ENCODE measurements around the gene FNDC11. TPM values are rescaled to one million over a fixed set of nuclear protein-coding genes. Genes with fewer than 3 reads are reported as not detected.

The FNDC11 gene
- total RNA-seq, 2 experiments from 2014 or later: 0.10 TPM; not detected in 1

GRCh38 chr20:63560856-63561609, 7.1 kb downstream of the FNDC11 start:
- no peak overlapping the region for H3K4me3 Mint-ChIP-seq
- CTCF ChIA-PET: interaction anchor here (1.1 kb wide), 1 partner anchor 13 kb away, joined by 3 read pairs; the partner anchor contains the start of gene HELZ2
- peaks cover 4% of the 10 kb centered on the region for H3K36me3 Mint-ChIP-seq (ENCODE audit: low read depth)
- no peaks in the 10 kb centered on the region for H3K9me3 Mint-ChIP-seq
- intact Hi-C loops (cut with micrococcal nuclease): no loop called here
- H3K4me1 Mint-ChIP-seq (ENCODE audit: low read depth): no peaks in the 10 kb centered on the region
- no peak overlapping the region for H3K27ac Mint-ChIP-seq
- no peak for DNase-seq
- H3K27me3 Mint-ChIP-seq (ENCODE audit: low read depth): no peaks in the 10 kb centered on the region

- Mint-ChIP-seq H3K4me3 (no peak overlapping the region), H3K9me3 (no peaks in the 10 kb centered on the region), H3K4me1 (ENCODE audit: low read depth) (no peaks in the 10 kb centered on the region), H3K27ac (no peak overlapping the region), H3K27me3 (ENCODE audit: low read depth) (no peaks in the 10 kb centered on the region), H3K36me3 (ENCODE audit: low read depth) (peaks cover 4% of the 10 kb centered on the region)
- intact Hi-C loops (cut with micrococcal nuclease): no loop called here
- CTCF ChIA-PET: interaction anchor here (1.1 kb wide), 1 partner anchor 12 kb away, joined by 3 read pairs; the partner anchor contains the start of gene HELZ2
- no peak for DNase-seq
These were observed 7.9 kb downstream of the FNDC11 start for GRCh38 chr20:63561624-63562396.

GRCh38 chr20:63562461-63563224, 8.7 kb downstream of the FNDC11 start:
- no peak for DNase-seq
- Mint-ChIP-seq H3K27me3 (ENCODE audit: low read depth) (no peaks in the 10 kb centered on the region), H3K27ac (no peak overlapping the region), H3K36me3 (ENCODE audit: low read depth) (peaks cover 4% of the 10 kb centered on the region), H3K4me1 (ENCODE audit: low read depth) (peaks cover 6% of the 10 kb centered on the region), H3K9me3 (no peaks in the 10 kb centered on the region), H3K4me3 (no peak overlapping the region)
- intact Hi-C loops (cut with micrococcal nuclease): no loop called here
- CTCF ChIA-PET: interaction anchor here (1.1 kb wide), 1 partner anchor 11 kb away, joined by 3 read pairs; the partner anchor contains the start of gene HELZ2

GRCh38 chr20:63563225-63563935, 9.4 kb downstream of the FNDC11 start:
- DNase-seq: no peak
- H3K9me3 Mint-ChIP-seq: no peaks in the 10 kb centered on the region
- intact Hi-C loops (cut with micrococcal nuclease): no loop called here
- H3K27me3 Mint-ChIP-seq (ENCODE audit: low read depth): no peaks in the 10 kb centered on the region
- CTCF ChIA-PET: no interaction called here
- H3K36me3 Mint-ChIP-seq (ENCODE audit: low read depth): peaks cover 4% of the 10 kb centered on the region
- peaks cover 13% of the 10 kb centered on the region for H3K4me1 Mint-ChIP-seq (ENCODE audit: low read depth)
- H3K27ac Mint-ChIP-seq: no peak overlapping the region
- H3K4me3 Mint-ChIP-seq: no peak overlapping the region

GRCh38 chr20:63564036-63564810, 10.3 kb downstream of the FNDC11 start:
- H3K36me3 Mint-ChIP-seq (ENCODE audit: low read depth): peaks cover 2% of the 10 kb centered on the region
- intact Hi-C loops (cut with micrococcal nuclease): no loop called here
- CTCF ChIA-PET: no interaction called here
- no peaks in the 10 kb centered on the region for H3K27me3 Mint-ChIP-seq (ENCODE audit: low read depth)
- no peak overlapping the region for H3K27ac Mint-ChIP-seq
- H3K4me1 Mint-ChIP-seq (ENCODE audit: low read depth): peaks cover 20% of the 10 kb centered on the region
- H3K4me3 Mint-ChIP-seq: no peak overlapping the region
- no peaks in the 10 kb centered on the region for H3K9me3 Mint-ChIP-seq
- DNase-seq: no peak

GRCh38 chr20:63565021-63565698, 11.2 kb downstream of the FNDC11 start:
- no peaks in the 10 kb centered on the region for H3K27me3 Mint-ChIP-seq (ENCODE audit: low read depth)
- intact Hi-C loops (cut with micrococcal nuclease): no loop called here
- peaks cover 2% of the 10 kb centered on the region for H3K36me3 Mint-ChIP-seq (ENCODE audit: low read depth)
- H3K9me3 Mint-ChIP-seq: no peaks in the 10 kb centered on the region
- H3K4me3 Mint-ChIP-seq: no peak overlapping the region
- H3K4me1 Mint-ChIP-seq (ENCODE audit: low read depth): peaks cover 21% of the 10 kb centered on the region
- DNase-seq: no peak
- CTCF ChIA-PET: no interaction called here
- H3K27ac Mint-ChIP-seq: no peak overlapping the region

- intact Hi-C loops (cut with micrococcal nuclease): no loop called here
- Mint-ChIP-seq H3K4me1 (ENCODE audit: low read depth) (peaks cover 21% of the 10 kb centered on the region), H3K27ac (no peak overlapping the region), H3K27me3 (ENCODE audit: low read depth) (no peaks in the 10 kb centered on the region), H3K9me3 (no peaks in the 10 kb centered on the region), H3K36me3 (ENCODE audit: low read depth) (no peaks in the 10 kb centered on the region), H3K4me3 (no peak overlapping the region)
- CTCF ChIA-PET: no interaction called here
- no peak for DNase-seq
These were observed 11.9 kb downstream of the FNDC11 start for GRCh38 chr20:63565699-63566335.

- no peaks in the 10 kb centered on the region for H3K9me3 Mint-ChIP-seq
- no peak overlapping the region for H3K27ac Mint-ChIP-seq
- H3K4me1 Mint-ChIP-seq (ENCODE audit: low read depth): peaks cover 21% of the 10 kb centered on the region
- no peaks in the 10 kb centered on the region for H3K27me3 Mint-ChIP-seq (ENCODE audit: low read depth)
- intact Hi-C loops (cut with micrococcal nuclease): no loop called here
- no peak overlapping the region for H3K4me3 Mint-ChIP-seq
- H3K36me3 Mint-ChIP-seq (ENCODE audit: low read depth): no peaks in the 10 kb centered on the region
- DNase-seq: no peak
- CTCF ChIA-PET: no interaction called here
These were observed 12.6 kb downstream of the FNDC11 start for GRCh38 chr20:63566395-63567135.

- Mint-ChIP-seq H3K9me3 (no peaks in the 10 kb centered on the region), H3K27me3 (ENCODE audit: low read depth) (no peaks in the 10 kb centered on the region), H3K27ac (no peak overlapping the region), H3K4me1 (ENCODE audit: low read depth) (peaks cover 21% of the 10 kb centered on the region), H3K36me3 (ENCODE audit: low read depth) (no peaks in the 10 kb centered on the region), H3K4me3 (no peak overlapping the region)
- intact Hi-C loops (cut with micrococcal nuclease): no loop called here
- CTCF ChIA-PET: no interaction called here
- no peak for DNase-seq
These were observed 13.1 kb downstream of the FNDC11 start for GRCh38 chr20:63567136-63567385.

- peak; percentile 70 for DNase-seq
- Mint-ChIP-seq H3K27me3 (ENCODE audit: low read depth) (no peaks in the 10 kb centered on the region), H3K4me3 (peak overlapping the region; percentile 27), H3K36me3 (ENCODE audit: low read depth) (no peaks in the 10 kb centered on the region), H3K4me1 (ENCODE audit: low read depth) (peaks cover 21% of the 10 kb centered on the region), H3K9me3 (no peaks in the 10 kb centered on the region), H3K27ac (peak overlapping the region; percentile 30)
- CTCF ChIA-PET: no interaction called here
- intact Hi-C loops (cut with micrococcal nuclease): no loop called here
These were observed 13.6 kb downstream of the FNDC11 start for GRCh38 chr20:63567386-63568169.
